Lung (tissue), 12 donors: Measurements from ENCODE around the gene GGTA1. TPM values are rescaled to one million over a fixed set of nuclear protein-coding genes. Genes with fewer than 3 reads are reported as not detected.
A peak's percentile ranks its signal among the peaks of the same experiment; 100 is the strongest.

Experiments used
- ATAC-seq: fragments of 200-7000 bp; cut with Tn5 transposase; one replicate; pipeline ENCODE4 v1.9.1; 2020; ENCODE audit warnings: moderate number of reproducible peaks; ENCODE audit not compliant: insufficient read depth, low FRiP score
- DNase-seq, 3 donors: peaks; one replicate each; pipeline ENCODE4 v3.0.0-alpha.2; 2013 to 2017
- H3K27ac ChIP-seq, 2 donors: one replicate each; pipeline ENCODE4 v1.5.1; 2013; ENCODE audit warnings: mild to moderate bottlenecking in 2 of 2, moderate library complexity in 2 of 2, control low read depth in 1 of 2, inconsistent platforms in 1 of 2, low read depth in 1 of 2, low read length in 1 of 2
- H3K27me3 ChIP-seq, 3 donors: one replicate each; pipeline ENCODE4 v1.5.1; 2013; ENCODE audit warnings: low read length in 2 of 3; ENCODE audit not compliant: control insufficient read depth in 3 of 3, insufficient read depth in 3 of 3
- H3K36me3 ChIP-seq, 4 donors: one replicate each; pipeline ENCODE4 v1.5.1; 2013; ENCODE audit warnings: low read length in 4 of 4, mild to moderate bottlenecking in 1 of 4, moderate library complexity in 1 of 4; ENCODE audit not compliant: control insufficient read depth in 4 of 4, insufficient read depth in 4 of 4
- H3K4me1 ChIP-seq, 5 donors: one replicate each; pipeline ENCODE4 v1.5.1; 2013; ENCODE audit warnings: low read length in 5 of 5, mild to moderate bottlenecking in 2 of 5, moderate library complexity in 1 of 5; ENCODE audit not compliant: control insufficient read depth in 5 of 5, insufficient read depth in 5 of 5
- H3K4me3 ChIP-seq: one replicate; pipeline ENCODE4 v1.5.1; 2013; ENCODE audit warnings: mild to moderate bottlenecking, control low read depth, moderate library complexity
- H3K9ac ChIP-seq, 2 donors: one replicate each; pipeline ENCODE4 v1.5.1; 2013; ENCODE audit warnings: low read length in 2 of 2, control low read depth in 1 of 2; ENCODE audit not compliant: insufficient read depth in 1 of 2
- H3K9me3 ChIP-seq, 4 donors: one replicate each; pipeline ENCODE4 v1.5.1; 2013; ENCODE audit warnings: low read length in 3 of 4, mild to moderate bottlenecking in 1 of 4, moderate library complexity in 1 of 4; ENCODE audit not compliant: control insufficient read depth in 4 of 4, insufficient read depth in 3 of 4
- WGBS, 2 donors: extraction: QIAGEN DNeasy Blood & Tissue Kit; methylation state at CpG; one replicate each; pipeline ENCODE4 v1.1.7; 2013; 5-methylcytosine and 5-hydroxymethylcytosine counted together
- polyA plus RNA-seq, 2 donors: library from polyadenylated mRNA; stranded (reverse); fragments of 200-250 nt; gene quantifications; one replicate each; pipeline ENCODE4 v1.2.1, GENCODE V29; 2013
- total RNA-seq, 2 donors: library from RNA; depleted of rRNA in 1 of 2; stranded (reverse); fragments of >200 nt in 1 of 2; gene quantifications; one replicate each; pipeline ENCODE4 v1.2.1, GENCODE V29; 2014 to 2021
- TF ChIP-seq, protein P1 (sequence below): IDR thresholded peaks from 2 replicates; pipeline ENCODE4 v1.5.1; 2012; ENCODE audit warnings: mild to moderate bottlenecking; ENCODE audit errors: control extremely low read depth, extremely low read depth
- donor health status: control.
- donor health status: control.
- donor health status: Bipolar disorder and iron deficiency.
- donor health status: healthy.
- donor health status: DM: yes; HTN: yes; CAD: no.

Gene GGTA1
- total and polyA plus RNA-seq, 4 donors: 1.5 to 6.6 (median 5.8) TPM

DNA sequence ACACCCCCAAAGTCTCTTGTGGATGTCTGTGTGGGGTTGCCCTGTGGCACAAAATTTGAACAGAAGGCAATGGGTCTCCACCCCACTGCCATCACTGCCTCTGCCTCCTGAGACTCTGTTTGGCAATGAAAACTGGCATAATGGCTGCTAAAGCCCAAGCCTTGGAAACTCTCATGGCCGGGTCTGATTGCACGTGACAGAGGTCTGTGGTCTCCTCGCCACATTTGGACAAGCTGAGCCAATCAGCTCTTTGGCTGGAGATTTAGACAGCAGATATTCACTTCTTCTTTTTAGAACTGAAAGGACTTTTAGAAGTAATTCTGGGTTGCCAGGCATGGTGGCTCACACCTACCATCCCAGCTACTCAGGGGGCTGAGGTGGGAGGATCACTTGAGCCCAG is 5.5 kb downstream of the GGTA1 start:
- Histone ChIP-seq H3K4me1 (peaks cover 0 to 10% (median 4%) of the 10 kb centered on the region in 5 donors), H3K36me3 (no peaks in the 10 kb centered on the region), H3K9me3 (no peaks in the 10 kb centered on the region), H3K9ac (no peak overlapping the region), H3K27me3 (peaks cover 0 to 10% (median 6%) of the 10 kb centered on the region in 3 donors), H3K4me3 (no peak overlapping the region), H3K27ac (no peak overlapping the region)
- DNase-seq (no peak), ATAC-seq (no peak)
- TF ChIP-seq, protein P1, sequence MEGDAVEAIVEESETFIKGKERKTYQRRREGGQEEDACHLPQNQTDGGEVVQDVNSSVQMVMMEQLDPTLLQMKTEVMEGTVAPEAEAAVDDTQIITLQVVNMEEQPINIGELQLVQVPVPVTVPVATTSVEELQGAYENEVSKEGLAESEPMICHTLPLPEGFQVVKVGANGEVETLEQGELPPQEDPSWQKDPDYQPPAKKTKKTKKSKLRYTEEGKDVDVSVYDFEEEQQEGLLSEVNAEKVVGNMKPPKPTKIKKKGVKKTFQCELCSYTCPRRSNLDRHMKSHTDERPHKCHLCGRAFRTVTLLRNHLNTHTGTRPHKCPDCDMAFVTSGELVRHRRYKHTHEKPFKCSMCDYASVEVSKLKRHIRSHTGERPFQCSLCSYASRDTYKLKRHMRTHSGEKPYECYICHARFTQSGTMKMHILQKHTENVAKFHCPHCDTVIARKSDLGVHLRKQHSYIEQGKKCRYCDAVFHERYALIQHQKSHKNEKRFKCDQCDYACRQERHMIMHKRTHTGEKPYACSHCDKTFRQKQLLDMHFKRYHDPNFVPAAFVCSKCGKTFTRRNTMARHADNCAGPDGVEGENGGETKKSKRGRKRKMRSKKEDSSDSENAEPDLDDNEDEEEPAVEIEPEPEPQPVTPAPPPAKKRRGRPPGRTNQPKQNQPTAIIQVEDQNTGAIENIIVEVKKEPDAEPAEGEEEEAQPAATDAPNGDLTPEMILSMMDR: no peak
- WGBS, 2 donors: 26 to 60% methylated on average over 3 of the region's 3 CpGs

DNA sequence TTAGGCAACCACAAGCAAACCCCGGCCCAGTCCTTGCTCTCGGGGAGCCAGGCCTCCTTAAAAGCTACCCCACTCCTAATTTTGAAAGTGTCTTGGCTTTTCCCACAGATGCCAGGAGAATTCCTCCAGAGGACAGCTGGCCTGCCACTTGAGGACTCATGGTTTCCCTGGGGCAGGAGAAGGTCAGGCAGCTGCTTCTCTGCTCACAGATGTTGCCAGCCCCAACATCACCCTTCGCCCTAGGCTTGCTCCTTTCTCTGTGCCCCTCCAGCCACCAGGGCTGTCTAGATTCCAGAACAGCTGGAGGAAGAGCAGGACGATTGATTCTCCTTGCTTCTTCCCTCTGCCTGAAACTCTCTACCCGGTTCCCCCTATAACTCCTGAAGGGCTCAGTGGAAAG is 8.5 kb downstream of the GGTA1 start:
- Histone ChIP-seq H3K9me3 (no peaks in the 10 kb centered on the region), H3K9ac (no peak overlapping the region), H3K4me1 (no peaks in the 10 kb centered on the region), H3K27me3 (no peaks in the 10 kb centered on the region), H3K27ac (no peak overlapping the region), H3K4me3 (no peak overlapping the region), H3K36me3 (no peaks in the 10 kb centered on the region)
- TF ChIP-seq, protein P1: no peak
- DNase-seq (no peak), ATAC-seq (no peak)
- WGBS, 2 donors: 81 to 91% methylated on average over 5 of the region's 5 CpGs

DNA sequence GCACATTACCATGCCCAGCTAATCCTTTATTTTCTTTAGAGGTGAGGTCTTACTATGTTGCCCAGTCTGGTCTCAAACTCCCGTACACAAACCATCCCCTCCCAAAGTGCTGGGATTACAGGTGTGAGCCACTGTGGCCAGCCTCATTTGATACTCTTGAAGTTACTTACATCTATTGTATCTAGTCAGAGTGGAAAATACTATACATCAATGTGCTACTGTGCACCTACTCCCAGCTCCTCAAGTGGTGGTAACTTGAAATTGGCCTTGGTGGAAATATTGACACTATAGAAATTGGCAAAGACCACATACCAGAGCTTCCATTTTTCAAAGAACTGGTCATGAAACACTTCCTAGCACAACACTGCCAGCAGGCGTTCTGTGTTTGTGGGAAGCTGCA is 10.3 kb downstream of the GGTA1 start:
- H3K9me3 ChIP-seq: no peaks in the 10 kb centered on the region
- no peak overlapping the region for H3K4me3 ChIP-seq
- no peaks in the 10 kb centered on the region for H3K4me1 ChIP-seq
- H3K9ac ChIP-seq: no peak overlapping the region
- H3K27ac ChIP-seq: no peak overlapping the region
- TF ChIP-seq, protein P1: no peak
- no peak for DNase-seq
- no peaks in the 10 kb centered on the region for H3K27me3 ChIP-seq
- H3K36me3 ChIP-seq: no peaks in the 10 kb centered on the region
- WGBS, 2 donors: 81 to 89% methylated on average over 2 of the region's 2 CpGs
- no peak for ATAC-seq

DNA sequence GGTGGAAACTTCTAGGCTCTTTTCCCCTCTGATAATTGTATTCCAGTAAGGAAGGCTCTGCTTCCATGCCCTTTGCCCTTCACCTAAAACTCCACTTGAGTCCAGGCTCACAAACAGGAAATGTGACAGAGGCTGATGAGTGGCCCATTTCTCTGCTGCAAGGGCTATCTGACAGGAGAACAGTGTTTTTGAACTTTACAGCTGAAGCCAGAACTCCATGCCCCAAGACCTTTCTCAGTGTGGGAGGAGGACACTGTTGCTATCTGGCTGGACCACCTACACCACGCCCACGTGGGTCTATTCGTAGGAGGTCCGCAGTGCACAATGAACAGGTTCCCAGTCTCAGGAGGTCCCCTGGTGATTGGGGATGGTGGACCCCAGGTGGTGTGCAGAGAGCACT is 13.6 kb downstream of the GGTA1 start:
- H3K27ac ChIP-seq: peak overlapping the region in 1 of 2 donors; percentile 44
- H3K36me3 ChIP-seq: no peaks in the 10 kb centered on the region
- H3K4me1 ChIP-seq: no peaks in the 10 kb centered on the region
- DNase-seq (no peak), ATAC-seq (no peak)
- TF ChIP-seq, protein P1: no peak
- no peak overlapping the region for H3K4me3 ChIP-seq
- no peak overlapping the region for H3K9ac ChIP-seq
- H3K9me3 ChIP-seq: no peaks in the 10 kb centered on the region
- H3K27me3 ChIP-seq: no peaks in the 10 kb centered on the region
- 69 to 73% methylated on average over 4 of the region's 4 CpGs for WGBS, 2 donors
